T-cell (primary cell): Measurements from ENCODE around the gene VPS25. TPM values are rescaled to one million over a fixed set of nuclear protein-coding genes. Genes with fewer than 3 reads are reported as not detected.
"Not testable (repeated sequence)": the region's sequence is repeated elsewhere in the genome, so short reads cannot be mapped to it uniquely, and the experiment has no call there.

Source experiments
- ATAC-seq, 4 experiments: fragments of 200-7000 bp in 3 of 4; fragments of 150-1000 bp in 1 of 4; cut with Tn5 transposase; replicated peaks in 1 of 4; 1 replicate in 3 of 4; 2 replicates in 1 of 4; pipeline ENCODE4 v1.10.0; 2021; ENCODE audit warnings: moderate library complexity in 3 of 4, mild to moderate bottlenecking in 2 of 4, moderate number of reproducible peaks in 1 of 4
- CTCF ChIA-PET, 2 donors: fragments of 300-600 bp; sonication (Branson Sonifier 250); formaldehyde crosslinking; loops; one replicate each; lab custom pipeline; 2022; ENCODE audit warnings: antibody characterized with exemption in 2 of 2; lab: Charles Lee
- POLR2A ChIA-PET, 2 donors: fragments of 300-600 bp; sonication (Branson Sonifier 250); formaldehyde crosslinking; loops; one replicate each; lab custom pipeline; 2022; ENCODE audit warnings: antibody characterized with exemption in 2 of 2; lab: Charles Lee
- DNase-seq, 35 experiments: peaks; one replicate each; pipeline versions ENCODE4 v3.0.0 to v3.0.0-alpha.2; 2013 to 2023
- H3K27ac ChIP-seq: one replicate; pipeline ENCODE4 v1.5.1; 2013; ENCODE audit warnings: low read length
- H3K27me3 ChIP-seq, 2 experiments: replicated peaks in 1 of 2; 1 replicate in 1 of 2; 2 replicates in 1 of 2; pipeline versions ENCODE4 v1.6.1 to v1.7.0; 2013; ENCODE audit warnings: low read length in 1 of 2, mixed read lengths in 1 of 2; ENCODE audit not compliant: control insufficient read depth in 2 of 2, insufficient read depth in 2 of 2; ENCODE audit errors: extremely low read depth in 1 of 2
- H3K36me3 ChIP-seq, 2 donors: 1 replicate in 1 of 2; 2 replicates in 1 of 2; pipeline versions ENCODE4 v1.6.1 to v1.7.0; 2013; ENCODE audit warnings: low read length in 1 of 2; ENCODE audit not compliant: control insufficient read depth in 2 of 2, insufficient read depth in 1 of 2; ENCODE audit errors: extremely low read depth in 1 of 2
- H3K4me1 ChIP-seq, 2 experiments: 1 replicate in 1 of 2; 2 replicates in 1 of 2; pipeline versions ENCODE4 v1.6.1 to v1.7.0; 2013; ENCODE audit warnings: low read length in 2 of 2, mixed read lengths in 1 of 2; ENCODE audit not compliant: insufficient read depth in 2 of 2, control insufficient read depth in 1 of 2; ENCODE audit errors: extremely low read depth in 1 of 2
- H3K4me3 ChIP-seq, 2 donors: 1 replicate in 1 of 2; 2 replicates in 1 of 2; pipeline versions ENCODE4 v1.5.1 to v1.7.0; 2013; ENCODE audit warnings: mild to moderate bottlenecking in 2 of 2, low read length in 1 of 2, moderate library complexity in 1 of 2; ENCODE audit not compliant: control insufficient read depth in 1 of 2; ENCODE audit errors: extremely low read depth in 1 of 2
- H3K9me3 ChIP-seq: 2 replicates; pipeline ENCODE4 v1.7.0; 2013
- H3K27ac Mint-ChIP-seq, 2 donors: one replicate each; pipeline ENCODE4 v1.8.0; 2020 to 2021; ENCODE audit warnings: mild to moderate bottlenecking in 2 of 2, mixed read lengths in 2 of 2
- H3K27me3 Mint-ChIP-seq, 2 donors: one replicate each; pipeline ENCODE4 v1.8.0; 2021 to 2022; ENCODE audit warnings: mixed read lengths in 2 of 2
- H3K36me3 Mint-ChIP-seq: one replicate; pipeline ENCODE4 v1.8.0; 2021; ENCODE audit warnings: mixed read lengths
- H3K4me1 Mint-ChIP-seq, 3 donors: one replicate each; pipeline ENCODE4 v1.8.0; 2020 to 2022; ENCODE audit warnings: mixed read lengths in 3 of 3, mild to moderate bottlenecking in 1 of 3
- H3K4me3 Mint-ChIP-seq, 3 donors: one replicate each; pipeline ENCODE4 v1.8.0; 2020 to 2022; ENCODE audit warnings: mild to moderate bottlenecking in 3 of 3, mixed read lengths in 3 of 3, moderate library complexity in 3 of 3
- H3K9me3 Mint-ChIP-seq, 3 donors: one replicate each; pipeline ENCODE4 v1.8.0; 2020 to 2022; ENCODE audit warnings: mixed read lengths in 3 of 3
- WGBS: methylation state at CpG from one replicate; pipeline ENCODE4 v1.1.5; 2013; ENCODE audit warnings: missing lambda C conversion rate; ENCODE audit not compliant: insufficient coverage; 5-methylcytosine and 5-hydroxymethylcytosine counted together
- total RNA-seq, 35 experiments: library from RNA in 6 of 35; stranded (reverse) in 6 of 35; fragments of 120-200 nt in 1 of 35; gene quantifications; one replicate each; pipeline versions ENCODE4 v1.2.1 to v1.2.4 and lab custom pipeline; 2013 to 2026

The VPS25 gene
- total RNA-seq, 5 donors from 2014 or later (not counting 1 experiment from before 2014, with no cell fraction given), result 34.7 to 42.5 (median 38.7) TPM

GRCh38 chr17:42761638-42762037, 11.6 kb upstream of the VPS25 start:
- ChIA-PET POLR2A (interaction anchor here in 1 of 2 donors (0.6 kb wide), 2 partner anchors 18 to 157 kb away, joined by 4 to 15 read pairs; no protein-coding TSS in a partner anchor), CTCF (interaction anchor here (0.6 to 1.2 kb wide), 3 partner anchors 12 to 68 kb away, joined by 4 to 6 read pairs (median 4); partner anchors contain the start of genes BECN1 (in 1 of the 2) and VPS25 (in 1 of the 2))
- peaks cover 0 to 14% of the 10 kb centered on the region in 2 experiments for H3K4me1 ChIP-seq
- Mint-ChIP-seq H3K27ac (no peak overlapping the region), H3K4me3 (peak overlapping the region in 2 of 3 donors; percentile 5 to 61), H3K4me1 (peaks cover 0 to 14% (median 9%) of the 10 kb centered on the region in 3 donors), H3K27me3 (peaks cover 50 to 65% of the 10 kb centered on the region in 2 donors), H3K9me3 (no peaks in the 10 kb centered on the region), H3K36me3 (no peaks in the 10 kb centered on the region)
- no peak for DNase-seq
- ATAC-seq, result no peak
- H3K4me3 ChIP-seq, result peak overlapping the region; percentile 6 to 25
- no peaks in the 10 kb centered on the region for H3K9me3 ChIP-seq
- 69% methylated on average over 6 of the region's 12 CpGs for WGBS
- H3K27ac ChIP-seq, result no peak overlapping the region
- H3K36me3 ChIP-seq, result no peaks in the 10 kb centered on the region
- peaks cover 7 to 68% of the 10 kb centered on the region in 2 experiments for H3K27me3 ChIP-seq

GRCh38 chr17:42766124-42766523, 7.1 kb upstream of the VPS25 start:
- Histone ChIP-seq H3K4me1 (peaks cover 0 to 8% of the 10 kb centered on the region in 2 experiments), H3K27me3 (peaks cover 5 to 55% of the 10 kb centered on the region in 2 experiments), H3K9me3 (no peaks in the 10 kb centered on the region), H3K27ac (no peak overlapping the region), H3K36me3 (no peaks in the 10 kb centered on the region), H3K4me3 (no peak overlapping the region)
- 100% methylated on average over 3 of the region's 6 CpGs for WGBS
- no peak overlapping the region for H3K4me3 Mint-ChIP-seq
- ChIA-PET CTCF (interaction anchor here in 1 of 2 donors (0.7 kb wide), 2 partner anchors 22 to 59 kb away, joined by 5 to 9 read pairs; no protein-coding TSS in a partner anchor), POLR2A (interaction anchor here in 1 of 2 donors (0.5 kb wide), 1 partner anchor 102 kb away, joined by 7 read pairs; no protein-coding TSS in a partner anchor)
- DNase-seq (no peak), ATAC-seq (no peak)
- H3K9me3 Mint-ChIP-seq, result no peaks in the 10 kb centered on the region
- H3K27me3 Mint-ChIP-seq, result peaks cover 46% of the 10 kb centered on the region in 2 donors
- peaks cover 0 to 9% (median 6%) of the 10 kb centered on the region in 3 donors for H3K4me1 Mint-ChIP-seq
- H3K36me3 Mint-ChIP-seq, result no peaks in the 10 kb centered on the region
- no peak overlapping the region for H3K27ac Mint-ChIP-seq

- DNase-seq (no peak), ATAC-seq (no peak)
- Histone ChIP-seq H3K27ac (no peak overlapping the region), H3K27me3 (peaks cover under 1 to 41% of the 10 kb centered on the region in 2 experiments), H3K36me3 (no peaks in the 10 kb centered on the region), H3K4me1 (peaks cover 0 to under 1% of the 10 kb centered on the region in 2 experiments), H3K4me3 (no peak overlapping the region), H3K9me3 (no peaks in the 10 kb centered on the region)
- H3K4me3 Mint-ChIP-seq, result no peak overlapping the region
- peaks cover 8 to 10% (median 9%) of the 10 kb centered on the region in 3 donors for H3K4me1 Mint-ChIP-seq
- POLR2A ChIA-PET, result interaction anchor here in 1 of 2 donors (0.6 kb wide), 2 partner anchors 17 to 604 kb away, joined by 3 to 4 read pairs; no protein-coding TSS in a partner anchor
- H3K27ac Mint-ChIP-seq, result no peak overlapping the region
- H3K9me3 Mint-ChIP-seq, result no peaks in the 10 kb centered on the region
- peaks cover 36 to 38% of the 10 kb centered on the region in 2 donors for H3K27me3 Mint-ChIP-seq
- no peaks in the 10 kb centered on the region for H3K36me3 Mint-ChIP-seq
- CTCF ChIA-PET, result interaction anchor here in 1 of 2 donors (0.6 kb wide), 1 partner anchor 59 kb away, joined by 3 read pairs; no protein-coding TSS in a partner anchor
Observed at GRCh38 chr17:42767512-42767911, 5.7 kb upstream of the VPS25 start.

- H3K36me3 Mint-ChIP-seq, H3K4me3 Mint-ChIP-seq, H3K27ac Mint-ChIP-seq, H3K4me3 ChIP-seq, H3K27ac ChIP-seq, H3K36me3 ChIP-seq, H3K9me3 Mint-ChIP-seq, DNase-seq, H3K9me3 ChIP-seq, ATAC-seq, CTCF ChIA-PET, POLR2A ChIA-PET, H3K4me1 ChIP-seq: not testable (repeated sequence)
- H3K27me3 Mint-ChIP-seq, result peaks cover 31 to 33% of the 10 kb centered on the region in 2 donors
- WGBS, result no CpG with 5 or more reads among the region's 9 CpGs
- H3K27me3 ChIP-seq, result peaks cover 0 to 37% of the 10 kb centered on the region in 2 experiments
- peaks cover 10 to 13% (median 11%) of the 10 kb centered on the region in 3 donors for H3K4me1 Mint-ChIP-seq
Observed at GRCh38 chr17:42768006-42768405, 5.2 kb upstream of the VPS25 start.

- Mint-ChIP-seq H3K27me3 (peaks cover 18 to 19% of the 10 kb centered on the region in 2 donors), H3K4me1 (peaks cover 25 to 29% (median 25%) of the 10 kb centered on the region in 3 donors)
- ATAC-seq, H3K4me3 ChIP-seq, DNase-seq, H3K36me3 ChIP-seq, H3K27ac Mint-ChIP-seq, CTCF ChIA-PET, H3K9me3 ChIP-seq, H3K27ac ChIP-seq, POLR2A ChIA-PET, H3K4me3 Mint-ChIP-seq, H3K36me3 Mint-ChIP-seq, H3K9me3 Mint-ChIP-seq: not testable (repeated sequence)
- peaks cover 0 to 23% of the 10 kb centered on the region in 2 experiments for H3K27me3 ChIP-seq
- H3K4me1 ChIP-seq, result peaks cover 2 to 18% of the 10 kb centered on the region in 2 experiments
- WGBS, result no CpG with 5 or more reads among the region's 10 CpGs
Observed at GRCh38 chr17:42769964-42770363, 3.3 kb upstream of the VPS25 start.

- DNase-seq, result no peak
- H3K4me3 ChIP-seq, result peak overlapping the region; percentile 91 to 100
- Mint-ChIP-seq H3K9me3 (no peaks in the 10 kb centered on the region), H3K4me1 (peaks cover 25 to 31% (median 29%) of the 10 kb centered on the region in 3 donors), H3K27ac (peak overlapping the region; percentile 97 to 98), H3K4me3 (peak overlapping the region; percentile 98 to 99 (median 98)), H3K27me3 (peaks cover 5 to 6% of the 10 kb centered on the region in 2 donors), H3K36me3 (peaks cover 18% of the 10 kb centered on the region)
- H3K36me3 ChIP-seq, result peaks cover 12 to 22% of the 10 kb centered on the region in 2 donors
- ChIA-PET CTCF (interaction anchor here (0.6 to 2.3 kb wide), 5 partner anchors 9 to 1557 kb away, joined by 3 to 10 read pairs (median 6); partner anchors contain the start of genes BECN1 (in 1 of the 2) and RPL27 (in 1 of the 2)), POLR2A (interaction anchor here in 1 of 2 donors (0.7 kb wide), 1 partner anchor 34 kb away, joined by 3 read pairs; no protein-coding TSS in a partner anchor)
- 0% methylated on average over 3 of the region's 3 CpGs for WGBS
- peaks cover 2 to 18% of the 10 kb centered on the region in 2 experiments for H3K4me1 ChIP-seq
- H3K27ac ChIP-seq, result peak overlapping the region; percentile 86
- ATAC-seq, result peak in 2 of 4 experiments; percentile 19 to 31
- no peaks in the 10 kb centered on the region for H3K9me3 ChIP-seq
- peaks cover 0 to 2% of the 10 kb centered on the region in 2 experiments for H3K27me3 ChIP-seq
Observed at GRCh38 chr17:42772945-42773289, 332 bp upstream of the VPS25 start.
